A549 (cell line): ENCODE results near the gene CLDN4. TPM values are rescaled to one million over a fixed set of nuclear protein-coding genes. Genes with fewer than 3 reads are reported as not detected.

ENCODE experiments used
- ATAC-seq, 2 experiments: fragments of 200-7000 bp in 1 of 2; fragments of >200 bp in 1 of 2; cut with Nextera tagmentation in 1 of 2; cut with Tn5 transposase in 1 of 2; 3 replicates each; pipeline versions ENCODE4 v1.8.0 to v1.9.1; 2018 to 2020; ENCODE audit warnings: mild to moderate bottlenecking in 1 of 2, moderate library complexity in 1 of 2
- CTCF ChIA-PET: fragments of 300-600 bp; sonication (Branson Sonifier 250); formaldehyde crosslinking; extraction: SDS; loops from one replicate; lab custom pipeline; 2021; ENCODE audit warnings: antibody characterized with exemption, inconsistent platforms; lab: Yijun Ruan, JAX
- POLR2A ChIA-PET: fragments of 350-600 bp; formaldehyde crosslinking; extraction: SDS; loops from one replicate; lab custom pipeline; 2021; ENCODE audit warnings: antibody characterized with exemption, inconsistent platforms; lab: Yijun Ruan, JAX
- DNase-seq, 2 experiments: peaks; one replicate each; pipeline versions ENCODE4 v3.0.0 to v3.0.0-alpha.2; 2011 to 2016; ENCODE audit warnings: low read depth in 1 of 2, low spot score in 1 of 2
- FAIRE-seq: peaks from 2 replicates; lab custom pipeline; 2011; peaks lifted over from hg19 to GRCh38; lab: Jason Lieb, UNC
- H3K27ac ChIP-seq, 2 experiments: fragments of >200 bp; sonication (Bioruptor Twin); formaldehyde crosslinking; 3 replicates each; pipeline ENCODE4 v1.5.1; 2016 to 2017
- H3K4me1 ChIP-seq: fragments of >200 bp; sonication (Bioruptor Twin); formaldehyde crosslinking; 3 replicates; pipeline ENCODE4 v1.6.1; 2016
- H3K4me2 ChIP-seq: fragments of >200 bp; sonication (Bioruptor Twin); formaldehyde crosslinking; 3 replicates; pipeline ENCODE4 v1.6.1; 2016
- H3K4me3 ChIP-seq: fragments of >200 bp; sonication (Bioruptor Twin); formaldehyde crosslinking; 3 replicates; pipeline ENCODE4 v1.5.1; 2016
- H3K9me3 ChIP-seq: fragments of >200 bp; sonication (Bioruptor Twin); formaldehyde crosslinking; 3 replicates; pipeline ENCODE4 v1.6.1; 2016
- CBX8 ChIP-seq: fragments of 200-600 bp; sonication (generic); IDR thresholded peaks from 2 replicates; pipeline ENCODE4 v1.6.1; 2016
- CHD2 ChIP-seq: fragments of 150-350 bp; IDR thresholded peaks from 2 replicates; pipeline ENCODE4 v1.6.1; 2014; ENCODE audit warnings: low read length; ENCODE audit not compliant: partially characterized antibody
- EHMT2 ChIP-seq: fragments of 200-600 bp; sonication (generic); IDR thresholded peaks from 2 replicates; pipeline ENCODE4 v1.6.1; 2016; ENCODE audit warnings: antibody characterized with exemption, low read depth, mild to moderate bottlenecking, moderate library complexity
- EP300 ChIP-seq, 2 experiments: fragments of >200 bp; sonication (Bioruptor Twin); formaldehyde crosslinking; IDR thresholded peaks; 2 replicates in 1 of 2; 3 replicates in 1 of 2; pipeline ENCODE4 v1.6.1; 2016 to 2017
- FOSL2 ChIP-seq, 2 experiments: fragments of 450-650 bp in 1 of 2; fragments of >200 bp in 1 of 2; sonication (Bioruptor Twin) in 1 of 2; formaldehyde crosslinking; IDR thresholded peaks; 2 replicates each; pipeline versions ENCODE4 v1.5.0 to v1.6.1; 2016 to 2020; ENCODE audit warnings: mild to moderate bottlenecking in 1 of 2, moderate library complexity in 1 of 2
- GATA3 ChIP-seq: IDR thresholded peaks from 2 replicates; pipeline ENCODE4 v1.6.1; 2012; ENCODE audit warnings: borderline replicate concordance
- HDAC2 ChIP-seq: fragments of 200-600 bp; sonication (generic); IDR thresholded peaks from 2 replicates; pipeline ENCODE4 v1.6.1; 2016
- HOXA7 ChIP-seq: fragments of 250-450 bp; sonication (Bioruptor Pico); IDR thresholded peaks from 2 replicates; pipeline ENCODE4 v1.5.0; 2020; ENCODE audit warnings: mild to moderate bottlenecking, moderate library complexity
- HOXB13 ChIP-seq: fragments of 250-450 bp; sonication (Bioruptor Pico); IDR thresholded peaks from 2 replicates; pipeline ENCODE4 v1.5.0; 2020; ENCODE audit warnings: low read depth, mild to moderate bottlenecking, moderate library complexity
- KDM5A ChIP-seq: fragments of 200-600 bp; sonication (generic); IDR thresholded peaks from 2 replicates; pipeline ENCODE4 v1.6.1; 2016; ENCODE audit warnings: antibody characterized with exemption, mild to moderate bottlenecking
- MAFK ChIP-seq: fragments of 450-650 bp; IDR thresholded peaks from 2 replicates; pipeline ENCODE4 v1.6.1; 2014; ENCODE audit not compliant: partially characterized antibody
- MAZ ChIP-seq: fragments of 150-350 bp; IDR thresholded peaks from 2 replicates; pipeline ENCODE4 v1.6.1; 2014; ENCODE audit warnings: antibody characterized with exemption, low read depth, low read length, borderline replicate concordance
- MYC ChIP-seq: IDR thresholded peaks from 2 replicates; pipeline ENCODE4 v1.6.1; 2012; ENCODE audit warnings: mild to moderate bottlenecking, inconsistent platforms, low read length, improper control_type of control experiment, borderline replicate concordance
- NFE2L2 ChIP-seq: fragments of 150-350 bp; conservative IDR thresholded peaks from 2 replicates; pipeline ENCODE4 v1.6.1; 2014; ENCODE audit warnings: low read length
- NR3C1 ChIP-seq: fragments of >200 bp; sonication (Bioruptor Twin); formaldehyde crosslinking; IDR thresholded peaks from 3 replicates; pipeline ENCODE4 v1.6.1; 2017
- PHF8 ChIP-seq: fragments of 200-600 bp; sonication (generic); IDR thresholded peaks from 2 replicates; pipeline ENCODE4 v1.6.1; 2016; ENCODE audit warnings: low read depth, mild to moderate bottlenecking, antibody characterized with exemption, moderate library complexity, borderline replicate concordance
- POLR2A ChIP-seq: IDR thresholded peaks from 2 replicates; pipeline ENCODE4 v1.6.1; 2012; ENCODE audit warnings: mild to moderate bottlenecking, low read length
- RARB ChIP-seq: fragments of 250-450 bp; sonication (Bioruptor Pico); IDR thresholded peaks from 2 replicates; pipeline ENCODE4 v1.8.0; 2021; ENCODE audit warnings: mild to moderate bottlenecking, moderate library complexity
- RNF2 ChIP-seq: fragments of 200-600 bp; sonication (generic); IDR thresholded peaks from 2 replicates; pipeline ENCODE4 v1.6.1; 2016; ENCODE audit warnings: low read depth, mild to moderate bottlenecking, antibody characterized with exemption, moderate library complexity, borderline replicate concordance
- TFCP2L1 ChIP-seq: fragments of 250-450 bp; sonication (Bioruptor Pico); IDR thresholded peaks from 2 replicates; pipeline ENCODE4 v1.5.0; 2021; ENCODE audit warnings: mild to moderate bottlenecking
- TP53 ChIP-seq: fragments of 250-450 bp; sonication (Bioruptor Pico); IDR thresholded peaks from 2 replicates; pipeline ENCODE4 v1.5.0; 2021; ENCODE audit warnings: mild to moderate bottlenecking, moderate library complexity
- ZC3H11A ChIP-seq: fragments of 450-650 bp; IDR thresholded peaks from 2 replicates; pipeline ENCODE4 v1.6.1; 2014; ENCODE audit warnings: antibody characterized with exemption, mild to moderate bottlenecking
- WGBS: methylation state at CpG from one replicate; pipeline ENCODE4 v1.1.6; 2017; ENCODE audit errors: missing lambda C conversion rate; 5-methylcytosine and 5-hydroxymethylcytosine counted together
- polyA plus RNA-seq, 4 experiments: library from polyadenylated mRNA; depleted of rRNA in 3 of 4; stranded (reverse); fragments of >200 nt; fragmentation: RNase III in 1 of 4; extraction: RNeasy Plus Mini Kit Qiagen cat#74134 plus additional on column Dnase treatment in 1 of 4; gene quantifications; 2 replicates in 3 of 4; 3 replicates in 1 of 4; pipeline ENCODE4 v1.2.3, GENCODE V29; 2011 to 2017
- TF ChIP-seq, protein P1 (sequence below): IDR thresholded peaks from 2 replicates; pipeline ENCODE4 v1.6.1; 2012; ENCODE audit warnings: low read depth, borderline replicate concordance
- TF ChIP-seq, protein P2 (sequence below): fragments of 150-350 bp; IDR thresholded peaks from 2 replicates; pipeline ENCODE4 v1.6.1; 2014; ENCODE audit warnings: low read depth, mild to moderate bottlenecking, low read length
- TF ChIP-seq, protein P3 (sequence below): IDR thresholded peaks from 2 replicates; pipeline ENCODE4 v1.6.1; 2012
- TF ChIP-seq, protein P4 (sequence below): fragments of 250-450 bp; sonication (Bioruptor Pico); IDR thresholded peaks from 2 replicates; pipeline ENCODE4 v1.5.0; 2020; ENCODE audit warnings: low read depth, mild to moderate bottlenecking, moderate library complexity
- TF ChIP-seq, protein P5 (sequence below): fragments of >200 bp; sonication (Bioruptor Twin); formaldehyde crosslinking; IDR thresholded peaks from 3 replicates; pipeline ENCODE4 v1.5.1; 2016

CLDN4 gene
- polyA plus RNA-seq, 2 of the 4 experiments (the other 2 are of a cell fraction), result 1.5 to 2.4 TPM

GRCh38 chr7:73802459-73802858, 28.3 kb upstream of the CLDN4 start:
- FAIRE-seq, result no peak
- no peak for TF ChIP-seq HOXA7
- no peak for TF ChIP-seq POLR2A
- no peak for TF ChIP-seq NFE2L2
- TF ChIP-seq HOXB13 (CRISPR knock-in tag), result no peak
- TF ChIP-seq, protein P1, sequence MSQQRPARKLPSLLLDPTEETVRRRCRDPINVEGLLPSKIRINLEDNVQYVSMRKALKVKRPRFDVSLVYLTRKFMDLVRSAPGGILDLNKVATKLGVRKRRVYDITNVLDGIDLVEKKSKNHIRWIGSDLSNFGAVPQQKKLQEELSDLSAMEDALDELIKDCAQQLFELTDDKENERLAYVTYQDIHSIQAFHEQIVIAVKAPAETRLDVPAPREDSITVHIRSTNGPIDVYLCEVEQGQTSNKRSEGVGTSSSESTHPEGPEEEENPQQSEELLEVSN, result no peak
- TF ChIP-seq GATA3, result no peak
- no peak for TF ChIP-seq RARB (CRISPR knock-in tag)
- TF ChIP-seq ZC3H11A, result no peak
- TF ChIP-seq MAZ, result no peak
- TF ChIP-seq KDM5A, result no peak
- TF ChIP-seq, protein P2, sequence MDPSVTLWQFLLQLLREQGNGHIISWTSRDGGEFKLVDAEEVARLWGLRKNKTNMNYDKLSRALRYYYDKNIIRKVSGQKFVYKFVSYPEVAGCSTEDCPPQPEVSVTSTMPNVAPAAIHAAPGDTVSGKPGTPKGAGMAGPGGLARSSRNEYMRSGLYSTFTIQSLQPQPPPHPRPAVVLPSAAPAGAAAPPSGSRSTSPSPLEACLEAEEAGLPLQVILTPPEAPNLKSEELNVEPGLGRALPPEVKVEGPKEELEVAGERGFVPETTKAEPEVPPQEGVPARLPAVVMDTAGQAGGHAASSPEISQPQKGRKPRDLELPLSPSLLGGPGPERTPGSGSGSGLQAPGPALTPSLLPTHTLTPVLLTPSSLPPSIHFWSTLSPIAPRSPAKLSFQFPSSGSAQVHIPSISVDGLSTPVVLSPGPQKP, result no peak
- TF ChIP-seq EP300 (IDR thresholded peaks at IDR 0.05), result no peak
- no peak for TF ChIP-seq EHMT2
- TF ChIP-seq, all 56 proteins: peak for 0
- ATAC-seq (no peak), DNase-seq (no peak)
- H3K4me3 ChIP-seq, result no peak overlapping the region
- H3K4me1 ChIP-seq, result peaks cover 5% of the 10 kb centered on the region; the same call in 2 of the 3 replicates
- H3K27ac ChIP-seq, result no peak overlapping the region
- POLR2A ChIA-PET, result no interaction called here
- CTCF ChIA-PET, result no interaction called here
- H3K4me2 ChIP-seq, result no peak overlapping the region
- WGBS, result 71% methylated on average over 4 of the region's 4 CpGs
- H3K9me3 ChIP-seq, result no peaks in the 10 kb centered on the region

- H3K4me1 ChIP-seq, result peaks cover 7% of the 10 kb centered on the region; the same call in 2 of the 3 replicates
- whole genome bisulfite sequencing, result 55% methylated on average over 20 of the region's 21 CpGs
- H3K27ac ChIP-seq, result peak overlapping the region; percentile 28 to 74; a peak in 4 of 6 replicates
- ATAC-seq (peak in 1 of 2 experiments; percentile 25; a peak in 2 of 6 replicates), DNase-seq (peak in 1 of 2 experiments; percentile 48), FAIRE-seq (no peak)
- CTCF ChIA-PET, result interaction anchor here (0.6 to 4.9 kb wide), 5 partner anchors 12 to 76 kb away, joined by 3 to 53 read pairs (median 7); no protein-coding TSS in a partner anchor
- no peaks in the 10 kb centered on the region for H3K9me3 ChIP-seq
- TF ChIP-seq CHD2 (no peak), FOSL2 (IDR thresholded peaks at IDR 0.05) (no peak), FOSL2 (CRISPR knock-in tag; IDR thresholded peaks at IDR 0.05) (peak; percentile 64)
- H3K4me2 ChIP-seq, result peak overlapping the region; percentile 37; the same call in 2 of the 3 replicates
- POLR2A ChIA-PET, result no interaction called here
- no peak overlapping the region for H3K4me3 ChIP-seq
Observed at GRCh38 chr7:73809467-73809951, 21.3 kb upstream of the CLDN4 start.

DNA sequence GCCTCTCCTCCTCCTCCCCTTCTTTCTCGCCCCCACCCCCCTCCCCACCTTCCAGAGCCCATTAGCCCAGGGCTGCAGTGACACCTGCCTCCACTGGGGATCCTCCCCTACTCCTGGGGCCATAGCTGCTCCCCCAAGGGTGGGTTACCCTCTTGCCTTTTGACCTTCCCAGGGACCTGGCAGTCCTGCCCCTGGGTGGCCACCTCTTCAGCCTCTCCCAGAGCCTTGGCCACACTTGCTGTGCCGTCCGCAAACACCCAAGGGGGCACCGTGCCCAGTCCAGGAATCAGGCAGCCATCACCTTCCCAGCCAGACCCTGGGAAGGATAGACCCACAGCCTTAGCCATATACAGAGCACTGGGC, 19.8 kb upstream of the CLDN4 start:
- 83% methylated on average over 2 of the region's 4 CpGs for WGBS
- FAIRE-seq, result no peak
- POLR2A ChIA-PET, result no interaction called here
- CTCF ChIA-PET, result interaction anchor here (0.6 to 4.9 kb wide), 12 partner anchors 10 to 76 kb away, joined by 3 to 53 read pairs (median 5); no protein-coding TSS in a partner anchor
- DNase-seq, result no peak
- Histone ChIP-seq H3K4me1 (peaks cover 7% of the 10 kb centered on the region; the same call in 2 of the 3 replicates), H3K4me3 (no peak overlapping the region), H3K4me2 (no peak overlapping the region), H3K9me3 (no peaks in the 10 kb centered on the region)
- no peak for TF ChIP-seq RNF2
- TF ChIP-seq HOXB13 (CRISPR knock-in tag), result no peak
- no peak for TF ChIP-seq ZC3H11A
- TF ChIP-seq, protein P3, sequence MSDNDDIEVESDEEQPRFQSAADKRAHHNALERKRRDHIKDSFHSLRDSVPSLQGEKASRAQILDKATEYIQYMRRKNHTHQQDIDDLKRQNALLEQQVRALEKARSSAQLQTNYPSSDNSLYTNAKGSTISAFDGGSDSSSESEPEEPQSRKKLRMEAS, result no peak
- TF ChIP-seq HDAC2, result no peak
- TF ChIP-seq HOXA7, result no peak
- no peak for TF ChIP-seq TP53
- no peak for TF ChIP-seq MAFK
- no peak for TF ChIP-seq GATA3
- no peak for TF ChIP-seq EP300 (IDR thresholded peaks at IDR 0.05)
- no peak for TF ChIP-seq CBX8
- TF ChIP-seq, protein P4, sequence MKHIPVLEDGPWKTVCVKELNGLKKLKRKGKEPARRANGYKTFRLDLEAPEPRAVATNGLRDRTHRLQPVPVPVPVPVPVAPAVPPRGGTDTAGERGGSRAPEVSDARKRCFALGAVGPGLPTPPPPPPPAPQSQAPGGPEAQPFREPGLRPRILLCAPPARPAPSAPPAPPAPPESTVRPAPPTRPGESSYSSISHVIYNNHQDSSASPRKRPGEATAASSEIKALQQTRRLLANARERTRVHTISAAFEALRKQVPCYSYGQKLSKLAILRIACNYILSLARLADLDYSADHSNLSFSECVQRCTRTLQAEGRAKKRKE (CRISPR knock-in tag), result no peak
- TF ChIP-seq, protein P5, sequence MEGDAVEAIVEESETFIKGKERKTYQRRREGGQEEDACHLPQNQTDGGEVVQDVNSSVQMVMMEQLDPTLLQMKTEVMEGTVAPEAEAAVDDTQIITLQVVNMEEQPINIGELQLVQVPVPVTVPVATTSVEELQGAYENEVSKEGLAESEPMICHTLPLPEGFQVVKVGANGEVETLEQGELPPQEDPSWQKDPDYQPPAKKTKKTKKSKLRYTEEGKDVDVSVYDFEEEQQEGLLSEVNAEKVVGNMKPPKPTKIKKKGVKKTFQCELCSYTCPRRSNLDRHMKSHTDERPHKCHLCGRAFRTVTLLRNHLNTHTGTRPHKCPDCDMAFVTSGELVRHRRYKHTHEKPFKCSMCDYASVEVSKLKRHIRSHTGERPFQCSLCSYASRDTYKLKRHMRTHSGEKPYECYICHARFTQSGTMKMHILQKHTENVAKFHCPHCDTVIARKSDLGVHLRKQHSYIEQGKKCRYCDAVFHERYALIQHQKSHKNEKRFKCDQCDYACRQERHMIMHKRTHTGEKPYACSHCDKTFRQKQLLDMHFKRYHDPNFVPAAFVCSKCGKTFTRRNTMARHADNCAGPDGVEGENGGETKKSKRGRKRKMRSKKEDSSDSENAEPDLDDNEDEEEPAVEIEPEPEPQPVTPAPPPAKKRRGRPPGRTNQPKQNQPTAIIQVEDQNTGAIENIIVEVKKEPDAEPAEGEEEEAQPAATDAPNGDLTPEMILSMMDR, result no peak
- TF ChIP-seq, protein P2, result no peak
- TF ChIP-seq PHF8, result no peak
- no peak for TF ChIP-seq TFCP2L1
- TF ChIP-seq MYC, result no peak
- TF ChIP-seq NR3C1, result no peak
- TF ChIP-seq, all 56 proteins: peak for 0
- no peak overlapping the region for H3K27ac ChIP-seq
- ATAC-seq, result peak; percentile 65 to 69; a peak in 5 of 6 replicates
